Transverse colon (tissue), 4 donors: ENCODE data around the gene TENT5C.

Experiments
- EP300 ChIP-seq: sonication (generic); formaldehyde crosslinking; IDR thresholded peaks from one replicate; pipeline ENCODE4 v1.6.1; 2017; ENCODE audit warnings: antibody characterized with exemption, low read depth
- POLR2A ChIP-seq: fragments of 450-650 bp; IDR thresholded peaks from one replicate; pipeline ENCODE4 v1.6.1; 2016; ENCODE audit warnings: antibody characterized with exemption, mild to moderate bottlenecking, moderate library complexity
- POLR2AphosphoS5 ChIP-seq, 3 donors: sonication (generic); formaldehyde crosslinking; IDR thresholded peaks; one replicate each; pipeline ENCODE4 v1.6.1; 2016; ENCODE audit warnings: antibody characterized with exemption in 3 of 3
- TF ChIP-seq, protein P1 (sequence below), 5 experiments: fragments of 200-600 bp in 3 of 5; fragments of 450-650 bp in 2 of 5; sonication (generic) in 3 of 5; IDR thresholded peaks; 1 replicate in 2 of 5; 2 replicates in 3 of 5; pipeline ENCODE4 v1.5.1; 2016 to 2017; ENCODE audit warnings: antibody characterized with exemption in 5 of 5, inconsistent platforms in 3 of 5, mild to moderate bottlenecking in 2 of 5, moderate library complexity in 1 of 5

DNA sequence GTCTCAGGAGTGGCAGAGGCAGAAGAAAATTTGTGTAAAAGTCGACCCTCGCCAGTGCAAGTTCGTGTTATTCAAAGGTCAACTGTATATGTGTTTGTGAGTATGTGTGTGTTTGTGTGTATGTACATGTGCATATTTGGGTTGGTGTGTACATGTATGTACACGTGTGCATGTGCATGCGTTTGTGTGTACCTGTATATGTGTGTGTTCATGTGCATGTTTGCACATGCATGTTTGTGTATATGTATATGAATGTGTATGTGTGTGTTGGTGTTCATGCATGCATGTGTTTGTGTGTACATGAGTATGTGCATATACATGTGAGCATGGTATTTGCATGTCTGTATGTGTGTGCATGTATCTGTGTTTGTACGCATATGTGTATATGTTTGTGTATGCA is 21.7 kb upstream of the TENT5C start:
- TF ChIP-seq, protein P1, sequence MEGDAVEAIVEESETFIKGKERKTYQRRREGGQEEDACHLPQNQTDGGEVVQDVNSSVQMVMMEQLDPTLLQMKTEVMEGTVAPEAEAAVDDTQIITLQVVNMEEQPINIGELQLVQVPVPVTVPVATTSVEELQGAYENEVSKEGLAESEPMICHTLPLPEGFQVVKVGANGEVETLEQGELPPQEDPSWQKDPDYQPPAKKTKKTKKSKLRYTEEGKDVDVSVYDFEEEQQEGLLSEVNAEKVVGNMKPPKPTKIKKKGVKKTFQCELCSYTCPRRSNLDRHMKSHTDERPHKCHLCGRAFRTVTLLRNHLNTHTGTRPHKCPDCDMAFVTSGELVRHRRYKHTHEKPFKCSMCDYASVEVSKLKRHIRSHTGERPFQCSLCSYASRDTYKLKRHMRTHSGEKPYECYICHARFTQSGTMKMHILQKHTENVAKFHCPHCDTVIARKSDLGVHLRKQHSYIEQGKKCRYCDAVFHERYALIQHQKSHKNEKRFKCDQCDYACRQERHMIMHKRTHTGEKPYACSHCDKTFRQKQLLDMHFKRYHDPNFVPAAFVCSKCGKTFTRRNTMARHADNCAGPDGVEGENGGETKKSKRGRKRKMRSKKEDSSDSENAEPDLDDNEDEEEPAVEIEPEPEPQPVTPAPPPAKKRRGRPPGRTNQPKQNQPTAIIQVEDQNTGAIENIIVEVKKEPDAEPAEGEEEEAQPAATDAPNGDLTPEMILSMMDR (IDR thresholded peaks at IDR 0.05) = no peak
- TF ChIP-seq EP300 (no peak), POLR2A (no peak), POLR2AphosphoS5 (IDR thresholded peaks at IDR 0.05) (no peak)
